IPS DF 19.7 (cell line): ENCODE measurements around the gene RBM38.

ENCODE experiments used
- DNase-seq: peaks from one replicate; pipeline ENCODE4 v3.0.0-alpha.2; 2013; ENCODE audit warnings: low read depth, low spot score

The RBM38 gene

GRCh38 chr20:57391439-57392301 lies 474 bp downstream of the RBM38 start:
- no peak for DNase-seq

GRCh38 chr20:57392512-57393271 lies 1.5 kb downstream of the RBM38 start:
- DNase-seq: no peak

DNA sequence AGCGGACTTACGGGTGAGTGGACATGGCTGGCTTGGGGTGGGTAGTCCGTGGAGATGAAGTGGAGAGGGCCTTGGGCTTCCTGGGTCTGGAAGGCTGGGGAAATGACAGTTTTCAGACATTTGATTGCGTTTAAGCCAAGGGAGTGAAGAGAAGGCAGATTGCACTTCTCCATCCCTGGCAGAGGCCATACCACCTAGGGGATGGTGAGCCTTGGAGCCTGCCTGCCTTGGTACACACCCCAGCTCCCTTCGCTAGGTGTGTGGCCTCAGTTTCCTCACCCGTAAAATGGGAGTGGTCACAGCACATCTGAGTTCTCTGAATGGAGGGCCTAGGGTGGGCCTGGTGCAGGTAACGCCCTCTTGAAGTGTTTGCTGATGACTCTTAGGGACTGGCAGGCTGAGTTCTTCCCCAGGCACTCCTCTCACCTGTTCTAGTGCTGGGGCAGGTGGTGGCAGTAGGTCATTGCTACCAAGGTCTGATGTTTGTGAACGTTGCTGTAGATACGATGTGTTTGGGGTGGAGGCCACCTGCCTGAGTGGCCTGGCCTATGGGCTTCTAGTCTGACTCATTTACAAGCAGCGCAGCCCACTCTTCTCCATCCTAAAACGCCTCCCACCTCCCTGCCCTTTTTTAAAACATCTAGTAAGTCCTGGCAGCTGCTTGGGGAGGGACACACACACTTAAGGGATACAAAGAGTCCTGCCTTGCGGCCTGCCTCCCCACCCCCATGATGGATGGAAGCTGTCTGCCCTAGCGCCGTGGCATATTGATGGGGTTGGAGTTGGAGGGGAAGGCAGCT lies 2.3 kb downstream of the RBM38 start:
- DNase-seq: no peak

DNA sequence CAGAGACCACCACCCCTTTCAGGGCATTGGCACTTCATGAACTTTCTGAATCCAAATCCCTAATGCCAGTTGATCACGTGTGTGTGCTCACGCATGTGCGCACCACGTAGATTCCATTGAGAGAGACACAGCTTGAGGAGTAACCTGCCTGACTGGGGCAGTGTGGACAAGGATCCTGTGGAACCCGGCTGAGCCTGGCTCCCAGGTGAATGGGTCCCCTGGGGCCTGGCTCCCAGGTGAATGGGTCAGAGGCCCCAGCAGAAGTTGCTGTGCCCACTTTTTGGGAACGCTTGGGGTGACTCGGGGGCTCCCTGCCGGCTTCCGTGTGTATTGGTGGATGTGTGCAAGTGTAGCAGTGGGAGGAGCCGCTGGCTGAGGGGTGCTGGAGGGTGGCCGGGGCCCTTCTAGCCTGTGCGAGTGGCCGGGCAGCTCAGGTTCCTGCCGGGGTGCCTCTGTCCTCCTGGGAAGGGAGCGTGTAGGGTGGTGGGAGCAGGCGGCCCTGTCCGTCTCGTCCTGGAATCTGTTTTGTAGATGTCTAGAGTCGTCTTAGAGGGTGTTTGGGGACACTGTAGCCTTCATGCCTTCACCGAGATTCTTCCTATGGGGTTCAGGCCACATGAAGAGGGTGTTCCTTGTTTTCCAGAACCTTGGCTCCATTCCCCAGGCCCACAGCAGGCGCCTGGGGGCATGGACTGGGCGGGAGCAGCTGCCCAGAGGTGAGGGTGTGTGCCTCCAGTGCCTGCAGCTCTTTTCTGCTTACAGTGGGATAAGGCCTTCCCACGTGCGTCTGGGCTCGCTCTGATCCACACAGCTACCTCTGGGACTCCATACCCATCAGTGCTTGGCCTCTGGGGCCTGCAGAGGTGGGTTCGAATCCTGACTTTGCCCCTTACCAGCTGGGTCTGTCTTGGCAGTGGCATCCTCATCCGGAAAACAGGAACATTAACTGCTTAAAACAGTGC lies 3.2 kb downstream of the RBM38 start:
- DNase-seq: no peak

DNA sequence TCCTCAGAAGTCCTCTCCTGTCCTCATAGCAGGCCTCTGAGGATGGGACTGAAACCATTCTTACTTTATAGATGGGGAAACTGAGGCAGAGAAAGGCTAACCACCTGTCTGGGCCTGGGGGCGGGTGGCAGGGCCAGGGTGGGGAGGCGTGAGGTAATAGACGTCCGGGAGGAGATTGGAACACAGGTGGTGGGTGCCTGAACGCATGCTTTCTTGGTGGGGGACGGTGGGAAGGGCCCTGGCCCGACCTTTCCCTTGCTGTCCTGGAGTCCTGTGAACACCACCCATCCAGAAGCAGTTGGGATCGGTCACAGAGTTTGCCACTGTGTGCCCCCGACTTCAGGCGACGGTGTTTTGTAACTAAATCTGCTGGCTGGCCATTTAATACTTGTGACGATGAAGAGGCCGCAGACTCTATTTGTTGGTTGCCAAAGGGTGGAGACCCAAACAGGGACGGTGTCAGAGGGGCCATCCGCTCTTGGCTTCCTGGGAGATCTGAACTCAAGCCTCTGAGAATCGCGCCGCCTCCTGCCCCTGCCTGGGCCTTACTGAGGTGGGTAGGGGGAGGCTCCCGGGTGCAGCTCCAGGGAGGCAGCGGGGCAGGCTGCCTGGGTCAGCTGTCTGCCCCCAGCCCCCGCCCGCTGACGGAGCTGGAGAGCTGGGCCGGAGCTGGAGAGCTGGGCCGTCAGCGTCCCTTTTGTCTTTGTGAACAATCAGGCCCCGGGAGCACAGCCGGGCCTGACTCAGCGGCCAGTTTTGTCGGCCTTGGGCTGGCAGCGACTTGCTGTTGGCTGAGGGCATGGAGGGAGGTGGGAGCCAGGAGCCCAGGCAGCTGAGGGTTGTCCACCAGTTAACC lies 4.1 kb downstream of the RBM38 start:
- DNase-seq: no peak

DNA sequence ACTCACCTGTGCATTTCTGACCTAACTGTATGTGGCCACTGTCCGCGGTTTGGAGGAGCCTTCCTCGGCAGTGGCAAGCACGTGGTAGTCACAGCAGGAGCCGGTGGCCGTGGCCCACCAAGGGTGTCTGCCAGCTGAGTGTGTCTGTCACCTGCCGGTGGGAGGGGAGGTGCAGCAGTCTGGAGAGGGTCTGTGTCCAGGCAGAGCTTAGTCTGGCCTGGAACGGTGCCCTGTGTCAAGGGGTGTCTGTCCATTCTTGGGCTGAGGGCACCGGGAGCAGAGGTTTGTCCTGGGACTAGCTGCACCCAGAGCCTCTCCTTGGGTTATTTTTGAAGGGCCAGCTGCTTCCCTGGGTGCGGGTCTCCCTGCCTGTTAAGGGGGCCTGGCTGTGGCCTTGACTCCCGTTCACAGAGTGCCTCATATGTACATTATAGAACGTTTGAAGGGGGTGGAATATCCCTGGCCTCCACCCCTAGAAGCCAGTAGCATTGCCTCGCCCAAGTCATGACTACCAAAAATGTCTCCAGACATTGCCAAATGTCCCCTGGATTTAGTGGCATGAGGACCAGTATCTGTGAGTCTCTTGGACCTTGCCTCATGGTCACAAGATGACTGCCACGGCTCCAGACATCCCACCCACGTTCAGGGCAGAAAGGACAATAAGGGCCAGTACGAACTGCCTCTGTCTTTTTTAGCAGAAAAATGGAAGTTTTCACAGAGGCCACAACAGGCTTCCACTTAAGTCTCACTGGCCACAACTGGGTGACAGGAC lies 5.2 kb downstream of the RBM38 start:
- no peak for DNase-seq

GRCh38 chr20:57396984-57397692 lies 5.9 kb downstream of the RBM38 start:
- DNase-seq: no peak

DNA sequence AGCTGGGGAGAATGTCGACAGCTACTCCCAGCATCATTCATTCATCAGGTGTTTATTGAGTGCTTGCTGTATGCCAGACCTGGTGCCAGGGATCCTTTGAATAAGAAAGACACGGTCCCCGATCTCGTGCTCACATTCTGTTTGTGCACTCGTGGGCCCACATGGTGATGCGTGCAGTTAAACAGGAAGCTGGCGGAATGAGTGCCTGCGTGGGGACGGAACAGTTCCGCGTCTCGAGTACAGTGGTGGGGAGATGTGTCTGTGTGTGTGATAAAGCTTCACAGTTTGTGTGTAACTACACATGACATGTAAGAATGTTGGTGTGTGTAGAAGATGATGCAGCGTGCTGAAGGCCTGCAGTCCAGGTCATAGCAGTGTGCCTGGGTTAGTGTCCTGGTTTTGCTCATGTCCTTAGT lies 6.5 kb downstream of the RBM38 start:
- DNase-seq: no peak

GRCh38 chr20:57398231-57398821 lies 7.1 kb downstream of the RBM38 start:
- no peak for DNase-seq

GRCh38 chr20:57398901-57399535 lies 7.8 kb downstream of the RBM38 start:
- no peak for DNase-seq

GRCh38 chr20:57399587-57400155 lies 8.5 kb downstream of the RBM38 start:
- no peak for DNase-seq

GRCh38 chr20:57400231-57400701 lies 9.1 kb downstream of the RBM38 start:
- DNase-seq: no peak

GRCh38 chr20:57400821-57401564 lies 9.8 kb downstream of the RBM38 start:
- DNase-seq: no peak

DNA sequence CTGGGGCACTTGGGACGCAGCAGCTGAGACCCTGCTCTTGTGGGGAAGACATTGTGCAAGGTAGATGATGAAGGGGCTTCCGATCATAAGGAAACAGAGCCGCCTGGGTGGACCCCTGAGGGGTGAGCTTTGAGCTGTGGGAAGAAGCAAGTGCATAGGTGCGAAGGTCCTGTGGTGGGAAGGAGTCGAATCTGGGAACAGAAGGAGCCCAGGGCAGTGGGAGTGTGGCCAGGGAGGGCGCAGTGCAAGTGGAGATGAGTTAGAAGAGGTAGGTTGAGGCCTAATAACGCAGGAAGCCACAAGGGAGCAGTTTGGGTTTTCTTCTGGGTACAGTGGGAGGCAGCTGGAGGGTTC lies 10.3 kb downstream of the RBM38 start:
- DNase-seq: no peak

DNA sequence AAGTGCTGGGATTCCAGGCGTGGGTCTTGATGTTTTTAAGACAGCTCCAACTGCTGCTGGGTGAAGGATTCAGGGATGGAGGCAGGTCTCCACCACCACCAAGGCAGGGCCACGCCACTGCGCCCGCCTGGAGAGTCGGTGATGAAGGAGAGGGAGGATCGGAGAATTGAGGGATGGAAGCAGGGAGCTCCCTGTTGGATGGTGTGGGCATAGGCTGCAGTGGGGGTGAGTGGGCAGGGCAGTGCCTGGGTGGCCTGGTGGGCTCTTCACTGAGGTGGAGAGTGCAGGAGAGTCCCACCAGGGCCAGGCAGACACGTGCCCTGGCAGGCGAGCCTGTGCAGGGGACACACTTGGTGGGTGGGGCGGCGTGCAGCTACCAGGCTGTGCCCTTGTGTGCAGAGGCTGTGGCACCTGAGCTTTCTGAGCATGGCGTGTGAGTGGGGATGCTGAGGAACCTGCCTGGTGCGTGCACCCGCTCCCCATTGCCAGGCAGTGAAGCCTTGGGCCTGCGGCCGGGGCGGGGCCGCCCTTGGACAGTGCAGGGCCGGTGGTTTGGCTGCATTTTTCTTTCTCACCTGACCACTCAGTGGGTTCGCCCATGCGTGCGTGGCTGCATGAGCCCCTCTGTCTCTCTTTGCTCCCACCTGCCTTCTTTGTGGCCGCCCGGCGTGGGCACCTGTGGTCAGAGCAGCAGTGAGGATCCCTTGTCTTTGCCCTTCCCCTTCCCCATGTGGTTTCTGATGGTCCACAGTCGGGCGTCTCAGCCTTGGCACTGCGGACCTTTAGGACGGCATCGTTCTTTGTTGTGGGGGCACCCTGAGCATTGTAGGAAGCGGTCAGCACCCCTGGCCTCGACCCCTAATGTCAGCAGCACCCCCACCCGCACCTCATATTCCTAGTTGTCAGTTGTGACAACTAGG lies 11.3 kb downstream of the RBM38 start:
- no peak for DNase-seq
